NCI-H345 treated with DMSO at 0.1 percent for 48 hours (cell line): ENCODE measurements around the gene IL2RA.
A peak's percentile ranks its signal among the peaks of the same experiment; 100 is the strongest.
"Not testable (repeated sequence)": the region's sequence is repeated elsewhere in the genome, so short reads cannot be mapped to it uniquely, and the experiment has no call there.

ENCODE experiments used
- DNase-seq: peaks from one replicate; lab custom pipeline; 2025; ENCODE audit not compliant: unreplicated experiment; lab: John Stamatoyannopoulos, UW

The IL2RA gene

DNA sequence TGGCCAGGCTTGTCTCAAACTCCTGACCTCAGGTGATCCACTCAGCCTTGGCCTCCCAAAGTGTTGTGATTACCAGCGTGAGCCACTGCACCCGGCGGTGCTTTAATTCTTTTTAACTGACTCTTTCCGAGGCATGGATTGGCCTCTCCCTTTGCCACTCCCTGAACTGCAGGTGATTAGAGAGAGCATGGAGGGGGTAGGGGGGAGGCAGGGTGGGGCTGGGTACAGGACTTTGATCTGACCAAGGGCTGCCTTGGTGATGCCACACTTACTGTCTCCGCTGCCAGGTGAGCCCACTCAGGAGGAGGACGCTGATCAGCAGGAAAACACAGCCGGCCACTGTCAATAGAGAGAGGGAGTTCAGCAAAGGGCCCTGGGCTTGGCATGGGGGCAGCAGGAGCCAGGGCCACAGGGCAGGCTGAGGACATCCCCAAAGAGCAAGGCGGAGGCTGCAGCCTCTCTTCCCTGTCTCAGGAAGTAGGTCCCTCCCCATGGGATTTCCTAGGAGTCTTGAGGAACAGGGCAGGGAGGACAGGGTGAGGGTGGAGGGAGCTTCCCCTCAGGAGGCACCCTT lies 44.3 kb downstream of the IL2RA start:
- no peak for DNase-seq

DNA sequence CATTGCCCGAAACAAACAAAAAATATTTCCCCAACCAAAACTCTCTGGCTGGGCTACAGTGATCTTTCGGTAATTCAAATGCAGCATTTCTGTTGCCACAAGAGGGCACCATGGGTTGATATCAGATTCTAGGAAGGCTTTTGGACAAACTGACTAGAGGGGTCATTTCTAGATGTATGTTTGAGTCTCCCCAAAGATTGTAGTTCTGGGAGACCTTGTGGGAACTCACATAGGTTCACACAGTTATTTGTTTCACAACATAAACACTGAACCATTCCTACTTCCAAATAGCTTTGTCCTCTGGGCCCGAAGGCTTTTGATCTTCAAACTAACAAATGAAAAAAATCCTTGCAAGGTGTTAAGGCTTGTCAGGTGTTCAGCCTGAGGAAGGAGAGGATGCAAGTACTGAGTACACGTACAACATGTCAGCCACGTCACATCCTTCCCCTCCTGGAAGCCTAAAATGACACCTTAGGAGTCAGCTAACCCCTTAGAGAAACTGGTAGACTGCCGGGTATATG lies 47.9 kb downstream of the IL2RA start:
- DNase-seq = no peak

- DNase-seq = no peak
Observed at GRCh38 chr10:6013413-6014192, 48.6 kb downstream of the IL2RA start.

DNA sequence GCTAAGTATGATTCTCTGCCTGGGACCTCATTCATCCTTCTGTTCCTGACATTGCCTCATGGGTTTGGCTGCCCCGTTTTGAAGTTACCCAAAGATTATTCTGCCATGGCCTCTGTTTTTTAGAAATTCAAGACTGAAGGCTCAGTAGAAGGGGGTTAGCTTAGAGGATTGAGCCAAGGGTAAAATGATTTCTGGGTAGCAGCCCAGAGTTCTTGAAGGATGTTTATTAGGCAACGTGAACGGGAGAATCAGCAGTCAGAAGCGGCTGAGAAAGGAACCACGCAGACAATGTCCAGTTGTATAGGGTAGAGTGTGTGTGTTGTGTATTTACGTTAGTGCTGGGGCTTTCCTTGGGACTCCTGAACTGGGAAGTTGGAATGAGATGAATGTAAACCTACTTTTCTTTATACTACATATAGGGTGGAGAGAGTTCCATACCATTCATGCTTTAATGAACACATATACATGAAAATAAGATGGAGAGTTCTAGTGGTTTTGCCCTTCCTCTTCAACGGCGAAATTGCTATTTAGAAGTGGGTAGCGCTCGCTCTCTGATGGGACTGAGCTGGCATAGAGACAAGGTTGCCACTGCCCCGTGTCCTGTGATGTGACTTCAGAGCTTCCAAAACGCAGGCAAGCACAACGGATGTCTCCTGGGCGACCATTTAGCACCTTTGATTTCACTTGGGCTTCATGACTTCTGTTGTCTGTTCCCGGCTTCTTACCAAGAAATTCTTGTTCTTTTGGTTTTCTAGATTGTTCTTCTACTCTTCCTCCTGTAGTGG lies 49.9 kb downstream of the IL2RA start:
- DNase-seq = no peak

DNA sequence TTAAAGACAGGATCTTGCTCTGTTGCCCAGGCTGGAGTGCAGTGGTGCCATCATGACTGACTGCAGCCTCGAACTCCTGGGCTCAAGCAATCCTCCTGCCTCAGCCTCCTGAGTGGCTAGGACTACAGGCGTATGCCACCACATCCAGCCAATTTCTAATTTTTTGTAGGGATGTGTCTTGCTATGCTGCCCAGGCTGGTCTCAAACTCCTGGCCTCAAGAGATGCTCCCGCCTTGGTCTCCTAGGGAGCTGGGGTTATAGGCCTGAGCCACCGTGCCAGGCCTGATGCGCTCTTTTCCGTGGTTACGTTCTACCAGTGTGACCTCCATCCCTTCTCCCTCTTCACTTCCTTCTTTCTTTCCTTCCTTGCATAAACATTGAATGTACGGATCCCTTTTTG lies 50.6 kb downstream of the IL2RA start:
- DNase-seq = no peak

GRCh38 chr10:6010569-6010968 lies 51.6 kb downstream of the IL2RA start:
- DNase-seq = no peak

DNA sequence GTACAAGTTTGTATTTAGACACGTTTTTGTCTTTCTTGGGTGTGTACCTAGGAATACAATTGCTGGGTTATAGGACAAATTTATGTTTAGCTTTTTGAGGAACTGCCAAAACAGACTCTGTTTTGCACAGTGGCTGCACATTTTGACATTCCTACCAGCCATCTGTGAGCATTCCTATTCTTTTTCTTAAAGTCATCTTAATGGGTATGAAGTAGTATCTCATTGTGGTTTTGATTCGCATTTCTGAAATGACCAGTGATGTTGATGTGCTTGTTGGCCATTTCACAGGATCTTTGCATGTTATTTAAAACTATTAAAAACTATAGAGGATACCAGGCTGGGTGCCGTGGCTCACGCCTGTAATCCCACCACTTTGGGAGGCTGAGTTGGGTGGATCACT lies 52.2 kb downstream of the IL2RA start:
- DNase-seq = no peak

- no peak for DNase-seq
Observed at GRCh38 chr10:6009150-6009549, 53.0 kb downstream of the IL2RA start.

DNA sequence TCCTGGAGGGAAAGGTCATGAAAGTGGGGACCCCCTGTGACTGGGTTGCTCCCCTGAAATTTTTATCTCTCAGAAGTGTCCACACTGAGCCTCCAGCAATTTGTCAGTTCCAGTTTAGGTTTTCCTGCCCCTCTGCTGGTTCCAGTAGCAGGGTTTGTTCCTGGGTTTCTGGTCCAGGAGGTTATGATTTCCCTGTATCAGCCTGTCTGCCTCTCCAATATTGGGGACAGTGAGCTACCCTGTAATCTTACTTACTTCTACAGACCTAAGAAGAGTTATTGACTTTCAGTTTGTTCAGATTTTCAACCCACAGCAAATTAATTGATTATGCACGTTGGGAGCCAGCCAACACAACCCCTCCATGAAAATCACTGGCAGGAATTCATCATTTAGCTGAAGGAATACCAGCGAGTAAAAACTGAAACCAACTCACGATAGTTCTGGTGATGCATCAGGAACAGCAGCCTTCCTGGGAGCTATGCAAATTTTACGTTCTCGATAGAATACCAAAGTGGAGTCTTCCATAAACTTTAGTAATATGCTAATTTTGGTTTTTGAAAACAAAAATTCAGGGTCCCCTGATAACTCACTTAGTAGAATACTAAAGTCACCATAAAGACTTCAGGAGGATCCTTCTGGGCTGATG lies 53.5 kb downstream of the IL2RA start:
- no peak for DNase-seq

DNA sequence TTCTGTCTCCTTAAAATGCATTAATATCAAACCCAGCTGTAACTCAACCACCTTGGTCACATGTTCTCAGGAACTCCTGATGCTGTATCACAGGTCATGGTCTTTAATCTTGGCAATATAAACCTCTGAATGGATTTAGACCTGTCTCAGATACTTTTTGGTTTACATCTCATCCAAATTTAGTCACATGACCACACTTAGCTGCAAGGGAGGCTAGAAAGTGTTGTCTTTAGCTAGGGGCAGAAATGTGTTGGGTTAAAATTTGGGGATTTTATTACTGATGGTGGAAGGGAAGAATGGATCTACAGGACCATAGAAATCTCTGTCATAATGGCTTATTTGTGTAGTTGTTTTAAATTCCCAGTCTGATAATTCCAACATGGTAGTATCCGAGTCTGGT lies 55.2 kb downstream of the IL2RA start:
- no peak for DNase-seq

DNA sequence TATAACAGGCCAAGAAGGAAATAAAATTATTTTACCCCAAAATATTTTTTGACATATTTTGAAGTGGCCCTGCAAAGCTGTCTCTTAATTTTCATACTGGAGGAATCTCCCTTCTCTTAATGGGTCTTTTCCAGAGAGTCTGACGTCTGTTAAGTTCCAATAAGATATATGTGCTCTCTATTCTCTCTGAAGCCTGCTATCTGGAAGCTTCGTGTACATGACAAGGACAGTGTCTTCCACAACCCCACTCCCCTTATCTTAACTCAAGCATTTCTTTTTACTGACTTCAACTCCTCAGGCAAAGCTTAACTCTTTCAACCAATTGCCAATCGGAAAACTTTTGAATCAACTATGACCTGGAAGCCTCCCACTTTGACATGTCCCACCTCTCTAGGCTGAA lies 55.6 kb downstream of the IL2RA start:
- DNase-seq = no peak

GRCh38 chr10:6005856-6006395 lies 56.2 kb downstream of the IL2RA start:
- DNase-seq = no peak

GRCh38 chr10:6005161-6005804 lies 56.9 kb downstream of the IL2RA start:
- DNase-seq = not testable (repeated sequence)

- DNase-seq = no peak
Observed at GRCh38 chr10:6002809-6003510, 59.2 kb downstream of the IL2RA start.

- peak; percentile 51 for DNase-seq
Observed at GRCh38 chr10:5999440-6000165, 62.6 kb downstream of the IL2RA start.

GRCh38 chr10:5996696-5997095 lies 65.5 kb downstream of the IL2RA start:
- no peak for DNase-seq

- DNase-seq = no peak
Observed at GRCh38 chr10:5992398-5992797, 69.8 kb downstream of the IL2RA start.

- DNase-seq = no peak
Observed at GRCh38 chr10:5991708-5992107, 70.5 kb downstream of the IL2RA start.

- DNase-seq = no peak
Observed at GRCh38 chr10:5989756-5990155, 72.4 kb downstream of the IL2RA start.
